Loucy (cell line): ENCODE measurements around the gene PDCL3.

Source experiments
- CTCF ChIP-seq: fragments of 200-600 bp; sonication (generic); conservative IDR thresholded peaks from 2 replicates; pipeline ENCODE4 v1.5.1; 2014; ENCODE audit warnings: mild to moderate bottlenecking, antibody characterized with exemption, low read length
- EZH2phosphoT487 ChIP-seq: fragments of 200-600 bp; IDR thresholded peaks from 2 replicates; pipeline ENCODE4 v1.6.1; 2018; ENCODE audit warnings: antibody characterized with exemption, mild to moderate bottlenecking, moderate library complexity, borderline replicate concordance

DNA sequence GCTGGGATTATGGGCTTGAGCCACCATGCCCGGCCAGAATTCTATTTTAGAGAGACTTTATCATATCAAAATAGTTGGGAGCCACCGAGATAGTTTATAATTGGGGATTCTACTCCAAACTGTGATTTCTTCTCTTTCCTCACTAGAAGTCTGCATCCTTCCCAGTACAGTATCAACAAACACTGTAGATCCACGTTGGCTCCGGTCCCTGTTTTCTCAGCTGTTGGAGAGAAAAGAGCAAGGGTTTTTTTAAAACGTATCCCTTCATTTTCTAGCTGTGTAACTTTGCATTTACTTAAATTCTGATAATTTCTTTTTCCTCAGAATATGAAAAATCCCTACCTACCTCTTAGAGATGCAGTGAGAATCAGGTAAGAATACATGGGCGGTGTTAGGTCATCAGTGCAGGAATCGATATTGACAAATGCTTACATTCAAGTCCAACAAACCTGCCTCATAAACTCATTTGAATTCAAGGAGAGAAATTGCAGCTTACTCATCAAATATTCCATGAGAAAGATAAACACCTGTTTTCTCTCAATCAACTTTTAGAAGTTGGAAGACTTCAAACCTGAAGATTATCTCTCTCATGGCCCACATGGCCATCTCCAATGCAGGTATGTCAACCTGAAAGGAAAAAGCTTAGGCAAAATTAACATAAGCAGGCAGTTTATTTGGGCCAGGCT, 17.7 kb upstream of the PDCL3 start:
- TF ChIP-seq CTCF (no peak), EZH2phosphoT487 (no peak)
